HepG2 (cell line): ENCODE data around the gene WBP1. TPM values are rescaled to one million over a fixed set of nuclear protein-coding genes. Genes with fewer than 3 reads are reported as not detected.
A peak's percentile ranks its signal among the peaks of the same experiment; 100 is the strongest.

ENCODE experiments used
- CHD2 ChIP-seq: IDR thresholded peaks from 2 replicates; pipeline ENCODE4 v1.6.1; 2011; ENCODE audit warnings: low read depth, low read length, improper control_type of control experiment
- GFI1 ChIP-seq: sonication (generic); formaldehyde crosslinking; IDR thresholded peaks from 2 replicates; pipeline ENCODE4 v1.5.0; 2020; ENCODE audit warnings: missing genetic modification reagents, mild to moderate bottlenecking, borderline replicate concordance
- KAT2B ChIP-seq: fragments of 150-350 bp; IDR thresholded peaks from 2 replicates; pipeline ENCODE4 v1.6.1; 2014; ENCODE audit warnings: low read depth, low read length, borderline replicate concordance
- MAFG ChIP-seq: sonication (generic); formaldehyde crosslinking; IDR thresholded peaks from 2 replicates; pipeline ENCODE4 v1.5.1; 2020; ENCODE audit warnings: mild to moderate bottlenecking, missing genetic modification reagents
- NBN ChIP-seq: fragments of 450-650 bp; conservative IDR thresholded peaks from 2 replicates; pipeline ENCODE4 v1.6.1; 2017
- NFE2L2 ChIP-seq: fragments of 150-350 bp; IDR thresholded peaks from 2 replicates; pipeline ENCODE4 v1.6.1; 2014; ENCODE audit warnings: low read length
- PTBP1 ChIP-seq: fragments of 200-400 bp; formaldehyde crosslinking; IDR thresholded peaks from 2 replicates; pipeline ENCODE4 v1.6.1; 2018; ENCODE audit warnings: low read length, low read depth; ENCODE audit not compliant: poor library complexity, severe bottlenecking
- SMARCE1 ChIP-seq: fragments of 450-650 bp; IDR thresholded peaks from 2 replicates; pipeline ENCODE4 v1.6.1; 2017; ENCODE audit warnings: borderline replicate concordance
- TBX3 ChIP-seq: fragments of 450-650 bp; IDR thresholded peaks from 2 replicates; pipeline ENCODE4 v1.6.1; 2017; ENCODE audit warnings: antibody characterized with exemption, mild to moderate bottlenecking, inconsistent platforms, borderline replicate concordance
- TEF ChIP-seq: sonication (generic); formaldehyde crosslinking; IDR thresholded peaks from 2 replicates; pipeline ENCODE4 v1.5.0; 2020; ENCODE audit warnings: missing genetic modification reagents
- ZFAT ChIP-seq: sonication (generic); formaldehyde crosslinking; conservative IDR thresholded peaks from 2 replicates; pipeline ENCODE4 v1.8.1; 2023; ENCODE audit warnings: missing genetic modification reagents, inconsistent platforms
- ZFP90 ChIP-seq: sonication (generic); formaldehyde crosslinking; IDR thresholded peaks from 2 replicates; pipeline ENCODE4 v1.8.0; 2022; ENCODE audit warnings: missing genetic modification reagents, mild to moderate bottlenecking, inconsistent platforms, borderline replicate concordance
- ZNF124 ChIP-seq: sonication (generic); formaldehyde crosslinking; IDR thresholded peaks from 2 replicates; pipeline ENCODE4 v1.4.0; 2020; ENCODE audit warnings: missing genetic modification reagents
- ZNF724P ChIP-seq: sonication (generic); formaldehyde crosslinking; IDR thresholded peaks from 2 replicates; pipeline ENCODE4 v1.8.0; 2022; ENCODE audit warnings: missing genetic modification reagents, borderline replicate concordance
- polyA plus RNA-seq, 8 experiments: library from polyadenylated mRNA; depleted of rRNA in 3 of 8; stranded (reverse) in 7 of 8; unstranded in 1 of 8; fragments of >200 nt; fragmentation: Illumina TruSeq in 4 of 8; extraction: Trizol in 4 of 8; gene quantifications; 2 replicates each; pipeline versions ENCODE4 v1.2.1 to v1.2.3, GENCODE V29; 2011 to 2016; ENCODE audit warnings: low read depth in 4 of 8, missing spikeins in 1 of 8, mixed read lengths in 1 of 8; ENCODE audit not compliant: insufficient read depth in 1 of 8
- total RNA-seq, 5 experiments: library from RNA; depleted of rRNA; stranded (reverse); fragments of >200 nt; fragmentation: Illumina TruSeq; extraction: Trizol; gene quantifications; 2 replicates each; pipeline ENCODE4 v1.2.3, GENCODE V29; 2016; ENCODE audit warnings: low read depth in 1 of 5
- TF ChIP-seq, protein P1 (sequence below): conservative IDR thresholded peaks from 2 replicates; pipeline ENCODE4 v1.6.1; 2018; ENCODE audit warnings: missing genetic modification reagents
- TF ChIP-seq, protein P2 (sequence below): IDR thresholded peaks from 2 replicates; pipeline ENCODE4 v1.6.1; 2018; ENCODE audit warnings: missing genetic modification reagents
- TF ChIP-seq, protein P3 (sequence below): sonication (generic); formaldehyde crosslinking; IDR thresholded peaks from 2 replicates; pipeline ENCODE4 v1.8.1; 2023; ENCODE audit warnings: missing genetic modification reagents, mild to moderate bottlenecking, borderline replicate concordance
- TF ChIP-seq, protein P4 (sequence below): sonication (generic); formaldehyde crosslinking; IDR thresholded peaks from 2 replicates; pipeline ENCODE4 v1.8.1; 2023; ENCODE audit warnings: mild to moderate bottlenecking, inconsistent platforms, moderate library complexity, missing genetic modification reagents, borderline replicate concordance

Gene WBP1
- total and polyA plus RNA-seq, 2 of the 13 experiments (the other 11 are each of a cell fraction or from before 2014, with no cell fraction given) = 38.8 to 85.7 TPM

DNA sequence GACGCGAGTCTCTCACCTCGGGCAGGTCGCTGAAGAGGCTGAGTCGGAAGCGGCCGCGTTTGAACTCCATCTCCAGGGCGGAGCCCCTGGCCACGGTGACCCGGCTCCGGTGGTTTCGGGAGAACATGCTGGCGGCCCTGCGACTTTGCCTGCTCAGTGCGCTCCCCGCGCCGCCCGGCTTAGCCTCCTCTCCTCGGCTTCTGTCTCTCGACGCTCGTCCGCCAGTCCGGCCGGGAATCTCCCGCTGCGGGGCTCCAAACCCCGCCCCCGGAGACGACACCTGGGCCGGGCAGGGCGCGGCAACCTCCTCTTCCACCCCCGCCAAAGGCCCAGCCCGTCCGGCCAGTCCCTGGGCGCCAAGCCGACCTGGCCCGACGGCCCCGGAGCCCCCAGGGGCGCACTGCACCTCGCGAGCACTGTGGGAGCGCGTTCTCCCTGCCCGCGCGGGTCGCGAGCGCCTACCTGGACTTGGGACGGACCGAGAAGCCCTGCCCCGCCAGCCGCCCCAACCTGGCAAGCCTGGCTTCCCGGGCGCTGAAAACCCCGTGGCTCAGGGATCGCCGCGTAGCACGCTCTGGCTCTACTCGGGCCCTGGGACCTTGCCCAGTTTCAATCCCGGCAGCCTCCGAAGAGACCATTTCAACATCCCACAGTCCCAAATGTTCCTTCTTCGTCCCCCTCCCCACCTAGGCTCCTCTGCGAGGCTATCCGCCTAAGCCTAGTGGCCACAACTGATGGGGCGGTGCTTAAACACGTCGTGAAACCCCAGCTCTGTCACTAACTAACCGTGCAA lies 16.4 kb upstream of the WBP1 start, which contains the start of gene RTKN (continued):
- peak; percentile 58; the same call in 1 of the 2 replicates for TF ChIP-seq GFI1
- TF ChIP-seq ZNF724P = peak; percentile 96
- TF ChIP-seq, protein P1, sequence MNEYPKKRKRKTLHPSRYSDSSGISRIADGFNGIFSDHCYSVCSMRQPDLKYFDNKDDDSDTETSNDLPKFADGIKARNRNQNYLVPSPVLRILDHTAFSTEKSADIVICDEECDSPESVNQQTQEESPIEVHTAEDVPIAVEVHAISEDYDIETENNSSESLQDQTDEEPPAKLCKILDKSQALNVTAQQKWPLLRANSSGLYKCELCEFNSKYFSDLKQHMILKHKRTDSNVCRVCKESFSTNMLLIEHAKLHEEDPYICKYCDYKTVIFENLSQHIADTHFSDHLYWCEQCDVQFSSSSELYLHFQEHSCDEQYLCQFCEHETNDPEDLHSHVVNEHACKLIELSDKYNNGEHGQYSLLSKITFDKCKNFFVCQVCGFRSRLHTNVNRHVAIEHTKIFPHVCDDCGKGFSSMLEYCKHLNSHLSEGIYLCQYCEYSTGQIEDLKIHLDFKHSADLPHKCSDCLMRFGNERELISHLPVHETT (CRISPR knock-in tag) = peak; percentile 63; the same call in 1 of the 2 replicates
- TF ChIP-seq, protein P2, sequence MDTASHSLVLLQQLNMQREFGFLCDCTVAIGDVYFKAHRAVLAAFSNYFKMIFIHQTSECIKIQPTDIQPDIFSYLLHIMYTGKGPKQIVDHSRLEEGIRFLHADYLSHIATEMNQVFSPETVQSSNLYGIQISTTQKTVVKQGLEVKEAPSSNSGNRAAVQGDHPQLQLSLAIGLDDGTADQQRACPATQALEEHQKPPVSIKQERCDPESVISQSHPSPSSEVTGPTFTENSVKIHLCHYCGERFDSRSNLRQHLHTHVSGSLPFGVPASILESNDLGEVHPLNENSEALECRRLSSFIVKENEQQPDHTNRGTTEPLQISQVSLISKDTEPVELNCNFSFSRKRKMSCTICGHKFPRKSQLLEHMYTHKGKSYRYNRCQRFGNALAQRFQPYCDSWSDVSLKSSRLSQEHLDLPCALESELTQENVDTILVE (CRISPR knock-in tag) = no peak
- peak; percentile 65; the same call in 1 of the 2 replicates for TF ChIP-seq ZFP90
- TF ChIP-seq TBX3 = peak; percentile 38; the same call in 1 of the 2 replicates
- TF ChIP-seq ZFAT = peak; percentile 12; the same call in 1 of the 2 replicates
- TF ChIP-seq, protein P3, sequence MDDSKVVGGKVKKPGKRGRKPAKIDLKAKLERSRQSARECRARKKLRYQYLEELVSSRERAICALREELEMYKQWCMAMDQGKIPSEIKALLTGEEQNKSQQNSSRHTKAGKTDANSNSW (CRISPR knock-in tag) = peak; percentile 32; the same call in 1 of the 2 replicates
- peak; percentile 66 for TF ChIP-seq PTBP1
- TF ChIP-seq SMARCE1 = no peak
- TF ChIP-seq NBN = no peak
- TF ChIP-seq NFE2L2 = no peak
- TF ChIP-seq TEF (CRISPR knock-in tag) = peak; percentile 13; the same call in 1 of the 2 replicates
- no peak for TF ChIP-seq MAFG (CRISPR knock-in tag)
- peak; percentile 75; the same call in 1 of the 2 replicates for TF ChIP-seq ZNF124
- no peak for TF ChIP-seq CHD2
- no peak for TF ChIP-seq KAT2B
- TF ChIP-seq, protein P4, sequence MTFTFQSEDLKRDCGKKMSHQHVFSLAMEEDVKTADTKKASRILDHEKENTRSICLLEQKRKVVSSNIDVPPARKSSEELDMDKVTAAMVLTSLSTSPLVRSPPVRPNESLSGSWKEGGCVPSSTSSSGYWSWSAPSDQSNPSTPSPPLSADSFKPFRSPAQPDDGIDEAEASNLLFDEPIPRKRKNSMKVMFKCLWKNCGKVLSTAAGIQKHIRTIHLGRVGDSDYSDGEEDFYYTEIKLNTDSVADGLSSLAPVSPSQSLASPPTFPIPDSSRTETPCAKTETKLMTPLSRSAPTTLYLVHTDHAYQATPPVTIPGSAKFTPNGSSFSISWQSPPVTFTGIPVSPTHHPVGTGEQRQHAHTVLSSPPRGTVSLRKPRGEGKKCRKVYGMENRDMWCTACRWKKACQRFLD (CRISPR knock-in tag) = no peak; the same call in 1 of the 2 replicates
